GM12878 (cell line): ENCODE results near the gene SLC43A1. TPM values are rescaled to one million over a fixed set of nuclear protein-coding genes. Genes with fewer than 3 reads are reported as not detected.

ENCODE experiments used
- CREM ChIP-seq: IDR thresholded peaks from 2 replicates; pipeline ENCODE4 v1.6.1; 2014; ENCODE audit warnings: antibody characterized with exemption, low read depth
- IRF4 ChIP-seq: IDR thresholded peaks from 2 replicates; pipeline ENCODE4 v1.6.1; 2011; ENCODE audit warnings: low read depth, low read length
- NFXL1 ChIP-seq: fragments of 450-650 bp; IDR thresholded peaks from 2 replicates; pipeline ENCODE4 v1.6.1; 2017; ENCODE audit warnings: antibody characterized with exemption, mild to moderate bottlenecking, borderline replicate concordance
- STAT1 ChIP-seq: fragments of 450-650 bp; conservative IDR thresholded peaks from 2 replicates; pipeline ENCODE4 v1.6.1; 2014; ENCODE audit warnings: antibody characterized with exemption, mild to moderate bottlenecking
- ZNF207 ChIP-seq: fragments of 450-650 bp; IDR thresholded peaks from 2 replicates; pipeline ENCODE4 v1.6.1; 2014; ENCODE audit warnings: antibody characterized with exemption, mild to moderate bottlenecking, borderline replicate concordance
- polyA plus RNA-seq, 11 experiments: library from polyadenylated mRNA; depleted of rRNA in 4 of 11; unstranded in 6 of 11; stranded (reverse) in 5 of 11; fragments of >200 nt; fragmentation: Nextera tagmentation in 4 of 11; fragmentation: Illumina TruSeq in 1 of 11; extraction: Ambion mirVana in 4 of 11; extraction: Trizol in 1 of 11; gene quantifications; 1 replicate in 1 of 11; 2 replicates in 10 of 11; pipeline versions ENCODE4 v1.2.1 to v1.2.3, GENCODE V29; 2011 to 2016; ENCODE audit warnings: inconsistent platforms in 2 of 11, missing spikeins in 2 of 11, low read depth in 1 of 11
- total RNA-seq, 4 experiments: library from RNA; depleted of rRNA in 3 of 4; stranded (reverse); fragments of >200 nt in 3 of 4; fragmentation: Illumina TruSeq in 1 of 4; extraction: Trizol in 1 of 4; gene quantifications; 2 replicates each; pipeline versions ENCODE4 v1.2.1 to v1.2.3, GENCODE V29; 2013 to 2021
- TF ChIP-seq, protein P1 (sequence below): IDR thresholded peaks from 2 replicates; pipeline ENCODE4 v1.6.1; 2012; ENCODE audit warnings: improper control_type of control experiment, low read depth, low read length; ENCODE audit not compliant: insufficient replicate concordance
- TF ChIP-seq, protein P2 (sequence below): fragments of 450-650 bp; IDR thresholded peaks from 2 replicates; pipeline ENCODE4 v1.6.1; 2017; ENCODE audit warnings: mild to moderate bottlenecking

SLC43A1 gene
- total and polyA plus RNA-seq, 10 of the 15 experiments (the other 5 are each of a cell fraction or from before 2014, with no cell fraction given): 1.0 to 17.8 (median 12.6) TPM

DNA sequence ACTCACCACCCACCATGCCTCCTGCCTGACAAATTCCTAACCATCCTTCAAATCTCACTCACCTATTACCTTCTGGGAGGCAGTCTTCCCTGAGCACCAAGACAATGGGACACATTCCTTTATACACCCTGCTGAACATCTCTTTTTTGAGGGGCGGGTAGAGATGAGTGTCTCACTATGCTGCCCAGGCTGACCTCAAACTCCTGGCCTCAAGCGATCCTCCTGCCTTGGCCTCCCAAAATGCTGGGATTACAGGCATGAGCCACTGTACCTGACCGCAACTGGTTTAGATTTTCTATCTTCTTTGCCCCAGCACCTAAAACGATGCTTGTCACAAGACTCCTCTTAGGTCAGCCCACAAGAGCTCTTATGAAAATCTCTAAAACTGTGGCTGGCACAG lies 7.9 kb upstream of the SLC43A1 start (continued):
- TF ChIP-seq, protein P1, sequence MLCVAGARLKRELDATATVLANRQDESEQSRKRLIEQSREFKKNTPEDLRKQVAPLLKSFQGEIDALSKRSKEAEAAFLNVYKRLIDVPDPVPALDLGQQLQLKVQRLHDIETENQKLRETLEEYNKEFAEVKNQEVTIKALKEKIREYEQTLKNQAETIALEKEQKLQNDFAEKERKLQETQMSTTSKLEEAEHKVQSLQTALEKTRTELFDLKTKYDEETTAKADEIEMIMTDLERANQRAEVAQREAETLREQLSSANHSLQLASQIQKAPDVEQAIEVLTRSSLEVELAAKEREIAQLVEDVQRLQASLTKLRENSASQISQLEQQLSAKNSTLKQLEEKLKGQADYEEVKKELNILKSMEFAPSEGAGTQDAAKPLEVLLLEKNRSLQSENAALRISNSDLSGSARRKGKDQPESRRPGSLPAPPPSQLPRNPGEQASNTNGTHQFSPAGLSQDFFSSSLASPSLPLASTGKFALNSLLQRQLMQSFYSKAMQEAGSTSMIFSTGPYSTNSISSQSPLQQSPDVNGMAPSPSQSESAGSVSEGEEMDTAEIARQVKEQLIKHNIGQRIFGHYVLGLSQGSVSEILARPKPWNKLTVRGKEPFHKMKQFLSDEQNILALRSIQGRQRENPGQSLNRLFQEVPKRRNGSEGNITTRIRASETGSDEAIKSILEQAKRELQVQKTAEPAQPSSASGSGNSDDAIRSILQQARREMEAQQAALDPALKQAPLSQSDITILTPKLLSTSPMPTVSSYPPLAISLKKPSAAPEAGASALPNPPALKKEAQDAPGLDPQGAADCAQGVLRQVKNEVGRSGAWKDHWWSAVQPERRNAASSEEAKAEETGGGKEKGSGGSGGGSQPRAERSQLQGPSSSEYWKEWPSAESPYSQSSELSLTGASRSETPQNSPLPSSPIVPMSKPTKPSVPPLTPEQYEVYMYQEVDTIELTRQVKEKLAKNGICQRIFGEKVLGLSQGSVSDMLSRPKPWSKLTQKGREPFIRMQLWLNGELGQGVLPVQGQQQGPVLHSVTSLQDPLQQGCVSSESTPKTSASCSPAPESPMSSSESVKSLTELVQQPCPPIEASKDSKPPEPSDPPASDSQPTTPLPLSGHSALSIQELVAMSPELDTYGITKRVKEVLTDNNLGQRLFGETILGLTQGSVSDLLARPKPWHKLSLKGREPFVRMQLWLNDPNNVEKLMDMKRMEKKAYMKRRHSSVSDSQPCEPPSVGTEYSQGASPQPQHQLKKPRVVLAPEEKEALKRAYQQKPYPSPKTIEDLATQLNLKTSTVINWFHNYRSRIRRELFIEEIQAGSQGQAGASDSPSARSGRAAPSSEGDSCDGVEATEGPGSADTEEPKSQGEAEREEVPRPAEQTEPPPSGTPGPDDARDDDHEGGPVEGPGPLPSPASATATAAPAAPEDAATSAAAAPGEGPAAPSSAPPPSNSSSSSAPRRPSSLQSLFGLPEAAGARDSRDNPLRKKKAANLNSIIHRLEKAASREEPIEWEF: no peak
- no peak for TF ChIP-seq IRF4
- no peak for TF ChIP-seq CREM
- TF ChIP-seq, protein P2, sequence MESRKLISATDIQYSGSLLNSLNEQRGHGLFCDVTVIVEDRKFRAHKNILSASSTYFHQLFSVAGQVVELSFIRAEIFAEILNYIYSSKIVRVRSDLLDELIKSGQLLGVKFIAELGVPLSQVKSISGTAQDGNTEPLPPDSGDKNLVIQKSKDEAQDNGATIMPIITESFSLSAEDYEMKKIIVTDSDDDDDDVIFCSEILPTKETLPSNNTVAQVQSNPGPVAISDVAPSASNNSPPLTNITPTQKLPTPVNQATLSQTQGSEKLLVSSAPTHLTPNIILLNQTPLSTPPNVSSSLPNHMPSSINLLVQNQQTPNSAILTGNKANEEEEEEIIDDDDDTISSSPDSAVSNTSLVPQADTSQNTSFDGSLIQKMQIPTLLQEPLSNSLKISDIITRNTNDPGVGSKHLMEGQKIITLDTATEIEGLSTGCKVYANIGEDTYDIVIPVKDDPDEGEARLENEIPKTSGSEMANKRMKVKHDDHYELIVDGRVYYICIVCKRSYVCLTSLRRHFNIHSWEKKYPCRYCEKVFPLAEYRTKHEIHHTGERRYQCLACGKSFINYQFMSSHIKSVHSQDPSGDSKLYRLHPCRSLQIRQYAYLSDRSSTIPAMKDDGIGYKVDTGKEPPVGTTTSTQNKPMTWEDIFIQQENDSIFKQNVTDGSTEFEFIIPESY: no peak
- TF ChIP-seq STAT1: no peak
- no peak for TF ChIP-seq ZNF207
- no peak for TF ChIP-seq NFXL1
